Uterus (tissue), 2 donors: ENCODE results near the gene KCNK18.

Experiments used
- POLR2A ChIP-seq, 2 donors: fragments of 450-650 bp; IDR thresholded peaks; one replicate each; pipeline ENCODE4 v1.6.1; 2016; ENCODE audit warnings: antibody characterized with exemption in 2 of 2, mild to moderate bottlenecking in 1 of 2, moderate library complexity in 1 of 2
- TF ChIP-seq, protein P1 (sequence below), 4 experiments: fragments of 200-600 bp in 2 of 4; fragments of 450-650 bp in 2 of 4; sonication (generic) in 2 of 4; IDR thresholded peaks; one replicate each; pipeline ENCODE4 v1.5.1; 2016 to 2019; ENCODE audit warnings: antibody characterized with exemption in 4 of 4, mild to moderate bottlenecking in 2 of 4, moderate library complexity in 1 of 4

DNA sequence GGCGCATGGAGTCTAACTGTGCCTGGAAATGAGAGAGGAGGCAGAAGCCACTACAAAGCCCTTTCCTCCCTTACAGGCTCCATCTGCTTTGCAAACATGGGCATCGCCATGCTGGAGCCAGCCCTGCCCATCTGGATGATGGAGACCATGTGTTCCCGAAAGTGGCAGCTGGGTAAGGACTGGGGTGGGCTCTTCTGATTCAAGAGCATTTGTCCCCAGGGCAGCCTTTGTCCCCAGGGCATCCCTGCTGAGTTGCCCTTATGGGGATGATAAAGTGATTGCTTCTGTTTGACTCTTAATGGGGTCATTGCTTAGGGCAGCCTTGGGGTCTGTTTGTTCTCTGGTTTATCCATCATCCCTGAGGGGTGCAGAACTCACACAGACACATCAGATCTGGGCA lies 60.4 kb downstream of the KCNK18 start:
- TF ChIP-seq, protein P1, sequence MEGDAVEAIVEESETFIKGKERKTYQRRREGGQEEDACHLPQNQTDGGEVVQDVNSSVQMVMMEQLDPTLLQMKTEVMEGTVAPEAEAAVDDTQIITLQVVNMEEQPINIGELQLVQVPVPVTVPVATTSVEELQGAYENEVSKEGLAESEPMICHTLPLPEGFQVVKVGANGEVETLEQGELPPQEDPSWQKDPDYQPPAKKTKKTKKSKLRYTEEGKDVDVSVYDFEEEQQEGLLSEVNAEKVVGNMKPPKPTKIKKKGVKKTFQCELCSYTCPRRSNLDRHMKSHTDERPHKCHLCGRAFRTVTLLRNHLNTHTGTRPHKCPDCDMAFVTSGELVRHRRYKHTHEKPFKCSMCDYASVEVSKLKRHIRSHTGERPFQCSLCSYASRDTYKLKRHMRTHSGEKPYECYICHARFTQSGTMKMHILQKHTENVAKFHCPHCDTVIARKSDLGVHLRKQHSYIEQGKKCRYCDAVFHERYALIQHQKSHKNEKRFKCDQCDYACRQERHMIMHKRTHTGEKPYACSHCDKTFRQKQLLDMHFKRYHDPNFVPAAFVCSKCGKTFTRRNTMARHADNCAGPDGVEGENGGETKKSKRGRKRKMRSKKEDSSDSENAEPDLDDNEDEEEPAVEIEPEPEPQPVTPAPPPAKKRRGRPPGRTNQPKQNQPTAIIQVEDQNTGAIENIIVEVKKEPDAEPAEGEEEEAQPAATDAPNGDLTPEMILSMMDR (IDR thresholded peaks at IDR 0.05): no peak
- no peak for TF ChIP-seq POLR2A (IDR thresholded peaks at IDR 0.05)
